ENCODE measurements around the gene FRRS1L. TPM values are rescaled to one million over a fixed set of nuclear protein-coding genes. Genes with fewer than 3 reads are reported as not detected.

The FRRS1L gene
- total and polyA plus RNA-seq, 4 donors, result 0.08 to 0.51 TPM; not detected in 2

DNA sequence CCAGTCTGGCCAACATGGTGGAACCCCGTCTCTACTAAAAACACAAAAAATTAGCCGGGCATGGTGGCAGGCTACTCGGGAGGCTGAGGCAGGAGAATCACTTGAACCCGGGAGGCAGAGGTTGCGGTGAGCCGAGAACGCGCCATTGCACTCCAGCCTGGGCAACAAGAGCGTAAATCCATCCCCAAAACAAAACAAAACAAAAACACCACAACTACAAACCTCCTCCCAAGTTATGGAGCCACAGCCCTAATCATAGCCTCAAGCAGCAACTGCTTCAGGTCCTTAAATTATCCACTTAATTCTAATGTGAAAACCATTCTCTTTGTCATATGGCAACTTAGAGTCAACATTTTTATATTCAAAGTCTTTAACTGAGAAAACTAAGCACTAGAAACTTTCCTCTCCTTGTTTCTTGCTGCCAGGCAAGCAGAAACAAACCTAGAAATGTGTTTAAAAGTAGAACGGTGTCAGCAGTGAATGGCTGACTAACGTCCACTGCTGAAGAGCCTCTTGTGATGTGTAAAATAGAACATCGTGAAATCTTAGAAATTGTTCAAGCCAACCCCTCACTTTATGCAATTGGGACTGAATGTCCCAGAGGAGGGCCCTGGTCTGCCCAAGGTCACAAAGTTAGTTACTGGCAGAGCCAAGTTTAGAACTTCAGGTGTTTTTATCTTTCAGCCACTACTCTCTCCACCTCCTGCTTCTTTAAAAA lies 53.0 kb downstream of the FRRS1L start:
- no peaks in the 10 kb centered on the region for H3K27me3 ChIP-seq (ENCODE audit: control insufficient read depth in 4 of 4, insufficient read depth in 4 of 4, low read length in 3 of 4)
- no peak overlapping the region for H3K9ac ChIP-seq (ENCODE audit: low read depth in 1 of 2, low read length in 2 of 2)
- peaks cover 15 to 59% (median 38%) of the 10 kb centered on the region in 4 donors for H3K4me1 ChIP-seq (ENCODE audit: control insufficient read depth in 4 of 4, insufficient read depth in 4 of 4, low read length in 3 of 4)
- peak overlapping the region; percentile 16 to 74 for H3K27ac ChIP-seq (ENCODE audit: low read depth in 1 of 2, low read length in 2 of 2)
- no peaks in the 10 kb centered on the region for H3K9me3 ChIP-seq (ENCODE audit: control insufficient read depth in 4 of 4, low read length in 3 of 4)
- no peaks in the 10 kb centered on the region for H3K36me3 ChIP-seq (ENCODE audit: control insufficient read depth in 4 of 4, insufficient read depth in 3 of 4, low read depth in 1 of 4, low read length in 3 of 4)
- WGBS, result 79% methylated on average over 12 of the region's 12 CpGs
- TF ChIP-seq FOXA1 (IDR thresholded peaks at IDR 0.05) (no peak), SP1 (IDR thresholded peaks at IDR 0.05) (no peak), RXRA (IDR thresholded peaks at IDR 0.05) (no peak), FOXA2 (IDR thresholded peaks at IDR 0.05) (no peak), JUND (IDR thresholded peaks at IDR 0.05) (peak in 1 of 2 donors; percentile 12), NR2F2 (IDR thresholded peaks at IDR 0.05) (no peak)
- TF ChIP-seq, protein P1, sequence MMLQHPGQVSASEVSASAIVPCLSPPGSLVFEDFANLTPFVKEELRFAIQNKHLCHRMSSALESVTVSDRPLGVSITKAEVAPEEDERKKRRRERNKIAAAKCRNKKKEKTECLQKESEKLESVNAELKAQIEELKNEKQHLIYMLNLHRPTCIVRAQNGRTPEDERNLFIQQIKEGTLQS (IDR thresholded peaks at IDR 0.05), result no peak
- DNase-seq (ENCODE audit: low spot score), result no peak
- H3K4me3 ChIP-seq (ENCODE audit: low read depth in 1 of 3, low read length in 3 of 3), result no peak overlapping the region

DNA sequence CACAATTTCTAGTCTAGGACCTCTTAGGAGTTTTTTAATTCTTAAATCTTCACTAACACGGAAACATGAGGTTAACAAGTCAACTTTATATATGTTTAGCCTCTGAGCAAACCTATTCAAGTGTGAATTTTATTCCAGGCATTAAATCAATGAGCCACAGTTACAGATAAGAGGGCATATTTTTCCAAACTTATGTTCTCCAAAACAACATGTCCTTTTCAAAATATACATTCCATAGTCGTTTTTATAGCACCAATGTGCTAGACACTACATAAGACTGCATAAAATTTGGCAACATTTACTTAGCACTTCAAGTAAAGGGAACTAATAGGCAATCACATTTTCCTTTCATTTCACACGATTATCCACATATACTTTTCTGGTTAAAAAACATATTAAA lies 53.8 kb downstream of the FRRS1L start:
- Histone ChIP-seq H3K4me1 (ENCODE audit: control insufficient read depth in 4 of 4, insufficient read depth in 4 of 4, low read length in 3 of 4) (peaks cover 15 to 57% (median 31%) of the 10 kb centered on the region in 4 donors), H3K36me3 (ENCODE audit: control insufficient read depth in 4 of 4, insufficient read depth in 3 of 4, low read depth in 1 of 4, low read length in 3 of 4) (no peaks in the 10 kb centered on the region), H3K9me3 (ENCODE audit: control insufficient read depth in 4 of 4, low read length in 3 of 4) (no peaks in the 10 kb centered on the region), H3K27ac (ENCODE audit: low read depth in 1 of 2, low read length in 2 of 2) (no peak overlapping the region), H3K9ac (ENCODE audit: low read depth in 1 of 2, low read length in 2 of 2) (no peak overlapping the region), H3K4me3 (ENCODE audit: low read depth in 1 of 3, low read length in 3 of 3) (no peak overlapping the region), H3K27me3 (ENCODE audit: control insufficient read depth in 4 of 4, insufficient read depth in 4 of 4, low read length in 3 of 4) (no peaks in the 10 kb centered on the region)
- DNase-seq (ENCODE audit: low spot score), result no peak
- WGBS, result 67% methylated on average over 3 of the region's 3 CpGs
- no peak for TF ChIP-seq RAD21 (IDR thresholded peaks at IDR 0.05)
- TF ChIP-seq NR2F2 (IDR thresholded peaks at IDR 0.05), result no peak
- no peak for TF ChIP-seq TAF1 (conservative IDR thresholded peaks at IDR 0.05)
- no peak for TF ChIP-seq YY1 (IDR thresholded peaks at IDR 0.05)
- TF ChIP-seq, protein P1 (IDR thresholded peaks at IDR 0.05), result no peak
- TF ChIP-seq HNF4G (IDR thresholded peaks at IDR 0.05), result no peak
- no peak for TF ChIP-seq JUND (IDR thresholded peaks at IDR 0.05)
- no peak for TF ChIP-seq EGR1 (IDR thresholded peaks at IDR 0.05; ENCODE audit: low read depth in 2 of 2)
- TF ChIP-seq, protein P2, sequence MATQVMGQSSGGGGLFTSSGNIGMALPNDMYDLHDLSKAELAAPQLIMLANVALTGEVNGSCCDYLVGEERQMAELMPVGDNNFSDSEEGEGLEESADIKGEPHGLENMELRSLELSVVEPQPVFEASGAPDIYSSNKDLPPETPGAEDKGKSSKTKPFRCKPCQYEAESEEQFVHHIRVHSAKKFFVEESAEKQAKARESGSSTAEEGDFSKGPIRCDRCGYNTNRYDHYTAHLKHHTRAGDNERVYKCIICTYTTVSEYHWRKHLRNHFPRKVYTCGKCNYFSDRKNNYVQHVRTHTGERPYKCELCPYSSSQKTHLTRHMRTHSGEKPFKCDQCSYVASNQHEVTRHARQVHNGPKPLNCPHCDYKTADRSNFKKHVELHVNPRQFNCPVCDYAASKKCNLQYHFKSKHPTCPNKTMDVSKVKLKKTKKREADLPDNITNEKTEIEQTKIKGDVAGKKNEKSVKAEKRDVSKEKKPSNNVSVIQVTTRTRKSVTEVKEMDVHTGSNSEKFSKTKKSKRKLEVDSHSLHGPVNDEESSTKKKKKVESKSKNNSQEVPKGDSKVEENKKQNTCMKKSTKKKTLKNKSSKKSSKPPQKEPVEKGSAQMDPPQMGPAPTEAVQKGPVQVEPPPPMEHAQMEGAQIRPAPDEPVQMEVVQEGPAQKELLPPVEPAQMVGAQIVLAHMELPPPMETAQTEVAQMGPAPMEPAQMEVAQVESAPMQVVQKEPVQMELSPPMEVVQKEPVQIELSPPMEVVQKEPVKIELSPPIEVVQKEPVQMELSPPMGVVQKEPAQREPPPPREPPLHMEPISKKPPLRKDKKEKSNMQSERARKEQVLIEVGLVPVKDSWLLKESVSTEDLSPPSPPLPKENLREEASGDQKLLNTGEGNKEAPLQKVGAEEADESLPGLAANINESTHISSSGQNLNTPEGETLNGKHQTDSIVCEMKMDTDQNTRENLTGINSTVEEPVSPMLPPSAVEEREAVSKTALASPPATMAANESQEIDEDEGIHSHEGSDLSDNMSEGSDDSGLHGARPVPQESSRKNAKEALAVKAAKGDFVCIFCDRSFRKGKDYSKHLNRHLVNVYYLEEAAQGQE (IDR thresholded peaks at IDR 0.05), result no peak
- no peak for TF ChIP-seq RXRA (IDR thresholded peaks at IDR 0.05)
- no peak for TF ChIP-seq FOXA2 (IDR thresholded peaks at IDR 0.05)
- TF ChIP-seq, protein P3, sequence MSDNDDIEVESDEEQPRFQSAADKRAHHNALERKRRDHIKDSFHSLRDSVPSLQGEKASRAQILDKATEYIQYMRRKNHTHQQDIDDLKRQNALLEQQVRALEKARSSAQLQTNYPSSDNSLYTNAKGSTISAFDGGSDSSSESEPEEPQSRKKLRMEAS (IDR thresholded peaks at IDR 0.05), result no peak
- no peak for TF ChIP-seq HNF4A (conservative IDR thresholded peaks at IDR 0.05)
- no peak for TF ChIP-seq FOXA1 (IDR thresholded peaks at IDR 0.05)
- TF ChIP-seq GABPA (IDR thresholded peaks at IDR 0.05 in 1 of 2, conservative IDR thresholded peaks at IDR 0.05 in 1 of 2), result no peak
- TF ChIP-seq, protein P4, sequence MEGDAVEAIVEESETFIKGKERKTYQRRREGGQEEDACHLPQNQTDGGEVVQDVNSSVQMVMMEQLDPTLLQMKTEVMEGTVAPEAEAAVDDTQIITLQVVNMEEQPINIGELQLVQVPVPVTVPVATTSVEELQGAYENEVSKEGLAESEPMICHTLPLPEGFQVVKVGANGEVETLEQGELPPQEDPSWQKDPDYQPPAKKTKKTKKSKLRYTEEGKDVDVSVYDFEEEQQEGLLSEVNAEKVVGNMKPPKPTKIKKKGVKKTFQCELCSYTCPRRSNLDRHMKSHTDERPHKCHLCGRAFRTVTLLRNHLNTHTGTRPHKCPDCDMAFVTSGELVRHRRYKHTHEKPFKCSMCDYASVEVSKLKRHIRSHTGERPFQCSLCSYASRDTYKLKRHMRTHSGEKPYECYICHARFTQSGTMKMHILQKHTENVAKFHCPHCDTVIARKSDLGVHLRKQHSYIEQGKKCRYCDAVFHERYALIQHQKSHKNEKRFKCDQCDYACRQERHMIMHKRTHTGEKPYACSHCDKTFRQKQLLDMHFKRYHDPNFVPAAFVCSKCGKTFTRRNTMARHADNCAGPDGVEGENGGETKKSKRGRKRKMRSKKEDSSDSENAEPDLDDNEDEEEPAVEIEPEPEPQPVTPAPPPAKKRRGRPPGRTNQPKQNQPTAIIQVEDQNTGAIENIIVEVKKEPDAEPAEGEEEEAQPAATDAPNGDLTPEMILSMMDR (IDR thresholded peaks at IDR 0.05; ENCODE audit: low read depth, low read length, missing input control), result no peak
- TF ChIP-seq, protein P5, sequence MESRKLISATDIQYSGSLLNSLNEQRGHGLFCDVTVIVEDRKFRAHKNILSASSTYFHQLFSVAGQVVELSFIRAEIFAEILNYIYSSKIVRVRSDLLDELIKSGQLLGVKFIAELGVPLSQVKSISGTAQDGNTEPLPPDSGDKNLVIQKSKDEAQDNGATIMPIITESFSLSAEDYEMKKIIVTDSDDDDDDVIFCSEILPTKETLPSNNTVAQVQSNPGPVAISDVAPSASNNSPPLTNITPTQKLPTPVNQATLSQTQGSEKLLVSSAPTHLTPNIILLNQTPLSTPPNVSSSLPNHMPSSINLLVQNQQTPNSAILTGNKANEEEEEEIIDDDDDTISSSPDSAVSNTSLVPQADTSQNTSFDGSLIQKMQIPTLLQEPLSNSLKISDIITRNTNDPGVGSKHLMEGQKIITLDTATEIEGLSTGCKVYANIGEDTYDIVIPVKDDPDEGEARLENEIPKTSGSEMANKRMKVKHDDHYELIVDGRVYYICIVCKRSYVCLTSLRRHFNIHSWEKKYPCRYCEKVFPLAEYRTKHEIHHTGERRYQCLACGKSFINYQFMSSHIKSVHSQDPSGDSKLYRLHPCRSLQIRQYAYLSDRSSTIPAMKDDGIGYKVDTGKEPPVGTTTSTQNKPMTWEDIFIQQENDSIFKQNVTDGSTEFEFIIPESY (IDR thresholded peaks at IDR 0.05), result no peak
- TF ChIP-seq SP1 (IDR thresholded peaks at IDR 0.05), result no peak

Measured in liver (tissue), 9 donors.